GM12873 (cell line): ENCODE results near the gene RHEB.

Experiments used
- TF ChIP-seq, protein P1 (sequence below): IDR thresholded peaks from 2 replicates; pipeline ENCODE4 v1.5.1; 2012; ENCODE audit warnings: low read depth, mild to moderate bottlenecking, moderate library complexity, low read length, control low read depth; ENCODE audit not compliant: insufficient read depth; ENCODE audit errors: missing control alignments

The RHEB gene

GRCh38 chr7:151553356-151553755, 33.7 kb upstream of the RHEB start:
- TF ChIP-seq, protein P1, sequence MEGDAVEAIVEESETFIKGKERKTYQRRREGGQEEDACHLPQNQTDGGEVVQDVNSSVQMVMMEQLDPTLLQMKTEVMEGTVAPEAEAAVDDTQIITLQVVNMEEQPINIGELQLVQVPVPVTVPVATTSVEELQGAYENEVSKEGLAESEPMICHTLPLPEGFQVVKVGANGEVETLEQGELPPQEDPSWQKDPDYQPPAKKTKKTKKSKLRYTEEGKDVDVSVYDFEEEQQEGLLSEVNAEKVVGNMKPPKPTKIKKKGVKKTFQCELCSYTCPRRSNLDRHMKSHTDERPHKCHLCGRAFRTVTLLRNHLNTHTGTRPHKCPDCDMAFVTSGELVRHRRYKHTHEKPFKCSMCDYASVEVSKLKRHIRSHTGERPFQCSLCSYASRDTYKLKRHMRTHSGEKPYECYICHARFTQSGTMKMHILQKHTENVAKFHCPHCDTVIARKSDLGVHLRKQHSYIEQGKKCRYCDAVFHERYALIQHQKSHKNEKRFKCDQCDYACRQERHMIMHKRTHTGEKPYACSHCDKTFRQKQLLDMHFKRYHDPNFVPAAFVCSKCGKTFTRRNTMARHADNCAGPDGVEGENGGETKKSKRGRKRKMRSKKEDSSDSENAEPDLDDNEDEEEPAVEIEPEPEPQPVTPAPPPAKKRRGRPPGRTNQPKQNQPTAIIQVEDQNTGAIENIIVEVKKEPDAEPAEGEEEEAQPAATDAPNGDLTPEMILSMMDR, result no peak

GRCh38 chr7:151552352-151553028, 32.8 kb upstream of the RHEB start:
- TF ChIP-seq, protein P1, result no peak

- TF ChIP-seq, protein P1, result no peak
These were observed 32.1 kb upstream of the RHEB start for GRCh38 chr7:151551820-151552219.

DNA sequence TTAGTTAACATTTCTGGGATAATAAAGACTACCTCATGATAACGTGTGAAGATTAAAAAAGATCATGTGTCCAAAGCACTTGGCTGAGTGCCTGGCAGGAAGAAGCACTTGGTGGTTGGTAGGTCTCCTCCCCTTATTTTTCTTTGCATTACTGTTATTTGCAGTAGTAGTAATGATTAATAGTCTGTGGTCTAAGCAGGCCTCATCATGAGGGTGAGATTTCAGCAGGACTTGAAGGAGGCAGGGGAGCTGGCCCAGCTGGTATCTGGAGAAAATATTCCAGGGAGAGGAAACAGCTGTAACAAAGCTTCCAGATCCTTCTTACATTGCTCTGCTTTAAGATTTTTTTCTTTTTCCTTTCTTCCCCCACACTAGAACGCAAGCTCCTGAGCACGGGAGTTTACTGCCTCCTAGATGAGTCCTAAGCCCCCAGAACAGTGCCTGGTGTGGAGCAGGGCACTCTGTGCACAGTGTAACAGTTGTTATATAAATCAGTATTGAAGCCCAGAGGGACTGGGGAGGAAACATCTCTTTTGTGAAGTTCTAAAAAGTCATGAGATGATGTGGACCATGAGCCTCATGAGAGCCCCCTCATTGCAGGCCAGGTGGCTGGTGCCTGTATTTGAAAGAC, 31.1 kb upstream of the RHEB start:
- TF ChIP-seq, protein P1, result no peak

GRCh38 chr7:151549644-151550043, 29.9 kb upstream of the RHEB start:
- TF ChIP-seq, protein P1, result no peak

DNA sequence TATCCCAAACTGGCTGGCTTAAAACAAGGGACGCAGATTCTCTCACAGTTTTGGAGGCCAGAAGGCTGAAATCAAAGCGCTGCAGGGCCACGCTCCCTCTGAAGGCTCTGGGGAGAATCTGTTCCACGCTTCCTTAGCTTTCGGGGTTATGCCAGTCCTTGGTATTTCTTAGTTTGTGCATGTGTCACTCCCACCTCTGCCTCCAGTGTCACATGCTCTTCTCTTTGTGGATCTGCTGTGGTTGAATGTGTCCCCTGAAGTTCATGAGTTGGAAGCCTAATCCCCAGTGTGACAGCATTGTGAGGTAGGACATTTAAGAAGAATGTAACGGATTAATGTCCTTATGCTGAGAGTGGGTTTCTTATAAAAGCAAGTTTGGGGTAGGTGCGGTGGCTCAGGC, 29.4 kb upstream of the RHEB start:
- TF ChIP-seq, protein P1, result no peak

DNA sequence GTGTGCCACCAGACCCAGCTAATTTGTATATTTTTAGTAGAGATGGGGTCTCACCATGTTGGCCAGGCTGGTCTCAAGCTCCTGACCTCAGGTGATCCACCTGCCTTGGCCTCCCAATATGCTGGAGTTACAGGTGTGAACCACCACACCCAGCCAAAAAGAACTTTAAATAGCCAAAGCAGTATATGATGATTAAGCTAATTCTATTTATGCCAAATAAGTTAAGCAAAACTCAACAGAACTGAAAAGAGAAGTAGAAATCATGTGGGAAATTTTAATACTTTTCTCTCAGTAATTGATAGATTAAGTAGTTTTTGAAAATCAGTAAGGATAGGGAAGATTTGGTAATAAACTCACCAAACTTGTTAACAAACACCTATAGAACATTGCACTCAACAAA, 24.5 kb upstream of the RHEB start:
- TF ChIP-seq, protein P1, result no peak
